GM12873 (cell line): ENCODE results near the gene CCND1.

Source experiments
- TF ChIP-seq, protein P1 (sequence below): IDR thresholded peaks from 2 replicates; pipeline ENCODE4 v1.5.1; 2012; ENCODE audit warnings: low read depth, mild to moderate bottlenecking, moderate library complexity, low read length, control low read depth; ENCODE audit not compliant: insufficient read depth; ENCODE audit errors: missing control alignments

CCND1 gene

DNA sequence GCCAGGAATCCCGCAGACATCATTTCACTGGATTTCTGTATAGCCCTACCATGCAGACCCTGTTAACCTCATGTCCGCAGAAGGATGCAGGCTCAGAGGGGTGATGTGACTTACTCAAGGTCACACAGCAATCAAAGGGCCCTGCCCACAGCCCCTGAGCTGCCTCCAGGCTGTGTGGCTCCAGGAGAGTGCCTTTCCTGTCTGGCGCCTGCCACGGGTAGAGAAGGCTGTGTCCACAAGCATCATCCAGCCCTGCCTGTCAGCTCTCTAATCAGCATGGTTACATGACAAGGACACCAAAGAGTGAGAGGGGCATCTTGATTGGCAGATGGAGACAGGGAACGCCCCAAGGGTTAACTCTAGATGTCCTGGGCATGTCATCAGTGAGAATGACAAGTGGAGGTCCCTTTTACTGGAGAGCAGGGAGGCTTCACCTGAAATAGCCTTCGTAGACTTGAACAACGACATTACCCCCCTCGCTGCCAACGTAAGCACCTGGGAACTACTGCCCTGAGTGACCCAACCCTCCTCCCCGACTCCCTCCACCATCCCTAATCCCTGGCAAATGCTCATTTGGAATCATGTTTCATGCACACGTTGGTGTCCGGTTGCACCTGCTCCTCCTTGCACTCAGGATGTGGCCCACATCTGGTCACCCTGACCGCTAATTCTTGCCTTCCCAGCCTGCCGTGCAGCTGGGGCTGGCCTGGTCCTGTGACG is 56.0 kb downstream of the CCND1 start:
- TF ChIP-seq, protein P1, sequence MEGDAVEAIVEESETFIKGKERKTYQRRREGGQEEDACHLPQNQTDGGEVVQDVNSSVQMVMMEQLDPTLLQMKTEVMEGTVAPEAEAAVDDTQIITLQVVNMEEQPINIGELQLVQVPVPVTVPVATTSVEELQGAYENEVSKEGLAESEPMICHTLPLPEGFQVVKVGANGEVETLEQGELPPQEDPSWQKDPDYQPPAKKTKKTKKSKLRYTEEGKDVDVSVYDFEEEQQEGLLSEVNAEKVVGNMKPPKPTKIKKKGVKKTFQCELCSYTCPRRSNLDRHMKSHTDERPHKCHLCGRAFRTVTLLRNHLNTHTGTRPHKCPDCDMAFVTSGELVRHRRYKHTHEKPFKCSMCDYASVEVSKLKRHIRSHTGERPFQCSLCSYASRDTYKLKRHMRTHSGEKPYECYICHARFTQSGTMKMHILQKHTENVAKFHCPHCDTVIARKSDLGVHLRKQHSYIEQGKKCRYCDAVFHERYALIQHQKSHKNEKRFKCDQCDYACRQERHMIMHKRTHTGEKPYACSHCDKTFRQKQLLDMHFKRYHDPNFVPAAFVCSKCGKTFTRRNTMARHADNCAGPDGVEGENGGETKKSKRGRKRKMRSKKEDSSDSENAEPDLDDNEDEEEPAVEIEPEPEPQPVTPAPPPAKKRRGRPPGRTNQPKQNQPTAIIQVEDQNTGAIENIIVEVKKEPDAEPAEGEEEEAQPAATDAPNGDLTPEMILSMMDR, result no peak

DNA sequence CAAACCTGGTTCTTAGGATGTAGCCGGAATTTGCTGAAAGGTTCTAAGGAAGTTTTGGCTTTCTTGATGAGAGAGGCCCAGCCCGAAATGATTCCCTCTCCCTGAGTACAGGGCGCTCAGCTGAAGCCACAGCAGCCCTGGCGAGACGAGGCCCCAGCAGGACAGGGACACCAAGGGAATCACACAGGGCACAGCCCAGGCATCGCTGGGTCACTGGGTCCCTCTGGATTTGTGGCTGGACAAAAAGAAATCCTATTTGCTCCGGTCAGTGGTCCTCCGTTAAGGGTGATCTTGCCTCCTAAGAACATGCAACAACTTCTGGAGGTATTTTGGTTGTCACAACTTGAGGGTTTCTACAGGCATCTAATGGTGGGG is 56.5 kb downstream of the CCND1 start:
- TF ChIP-seq, protein P1, result no peak

DNA sequence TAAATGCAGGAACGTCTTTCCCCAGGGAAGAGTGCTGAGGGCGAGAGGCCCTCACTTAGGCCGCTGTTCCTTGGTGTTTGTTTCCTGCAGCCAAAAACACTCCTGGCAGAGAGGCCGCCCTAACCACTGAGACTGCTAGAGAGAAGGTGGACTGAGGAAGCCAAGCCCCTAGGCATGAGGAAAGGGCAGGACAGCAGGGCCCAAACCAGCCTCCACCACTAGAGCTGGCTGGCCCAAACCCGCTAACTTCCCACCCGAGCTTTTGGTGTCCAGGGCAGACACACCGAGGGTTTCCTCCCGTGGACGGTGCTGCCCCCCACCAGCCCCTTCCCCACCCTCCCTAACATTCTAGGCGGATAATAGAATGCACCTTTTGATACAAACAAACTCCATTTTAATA is 56.9 kb downstream of the CCND1 start:
- TF ChIP-seq, protein P1, result no peak

DNA sequence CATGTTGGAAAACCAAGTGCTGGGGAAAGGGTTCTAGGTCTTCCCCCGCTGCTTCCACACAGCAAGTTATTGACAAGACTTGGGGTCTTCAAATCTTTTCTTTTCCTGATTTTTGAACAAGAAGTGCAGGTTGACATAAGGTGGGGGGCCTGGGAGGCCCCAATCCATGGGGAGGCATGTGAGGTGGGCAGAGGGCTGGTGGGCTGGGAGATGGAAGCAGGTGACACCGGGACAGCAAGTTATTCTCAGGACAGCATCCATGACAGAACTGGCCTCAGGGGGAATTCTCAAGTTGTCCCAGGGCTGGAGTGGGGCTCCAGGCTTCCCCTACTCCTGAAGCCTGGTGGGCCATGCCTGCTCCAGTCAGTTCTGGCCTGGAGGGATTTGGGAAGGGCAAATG is 57.4 kb downstream of the CCND1 start:
- TF ChIP-seq, protein P1, result no peak

DNA sequence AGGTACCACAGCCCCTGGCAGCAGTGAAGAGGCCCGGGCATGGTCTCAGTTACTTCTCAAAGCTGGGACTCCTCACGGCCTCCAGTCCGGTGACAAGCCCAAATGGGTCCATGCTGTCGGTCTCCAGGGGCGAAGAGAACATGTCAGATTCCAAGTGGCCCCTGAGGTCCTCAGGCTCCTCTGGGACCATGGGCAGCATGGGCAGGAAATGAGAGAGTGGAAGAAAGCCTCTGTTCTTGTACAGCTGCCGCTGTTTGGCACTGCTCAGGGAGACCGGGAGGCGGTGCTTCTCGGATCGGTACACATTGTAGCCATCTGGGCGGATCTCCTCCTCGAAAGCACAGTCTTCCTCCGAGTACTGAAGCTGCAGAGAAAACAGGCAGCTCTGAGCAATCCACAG is 58.3 kb downstream of the CCND1 start:
- TF ChIP-seq, protein P1, result no peak

DNA sequence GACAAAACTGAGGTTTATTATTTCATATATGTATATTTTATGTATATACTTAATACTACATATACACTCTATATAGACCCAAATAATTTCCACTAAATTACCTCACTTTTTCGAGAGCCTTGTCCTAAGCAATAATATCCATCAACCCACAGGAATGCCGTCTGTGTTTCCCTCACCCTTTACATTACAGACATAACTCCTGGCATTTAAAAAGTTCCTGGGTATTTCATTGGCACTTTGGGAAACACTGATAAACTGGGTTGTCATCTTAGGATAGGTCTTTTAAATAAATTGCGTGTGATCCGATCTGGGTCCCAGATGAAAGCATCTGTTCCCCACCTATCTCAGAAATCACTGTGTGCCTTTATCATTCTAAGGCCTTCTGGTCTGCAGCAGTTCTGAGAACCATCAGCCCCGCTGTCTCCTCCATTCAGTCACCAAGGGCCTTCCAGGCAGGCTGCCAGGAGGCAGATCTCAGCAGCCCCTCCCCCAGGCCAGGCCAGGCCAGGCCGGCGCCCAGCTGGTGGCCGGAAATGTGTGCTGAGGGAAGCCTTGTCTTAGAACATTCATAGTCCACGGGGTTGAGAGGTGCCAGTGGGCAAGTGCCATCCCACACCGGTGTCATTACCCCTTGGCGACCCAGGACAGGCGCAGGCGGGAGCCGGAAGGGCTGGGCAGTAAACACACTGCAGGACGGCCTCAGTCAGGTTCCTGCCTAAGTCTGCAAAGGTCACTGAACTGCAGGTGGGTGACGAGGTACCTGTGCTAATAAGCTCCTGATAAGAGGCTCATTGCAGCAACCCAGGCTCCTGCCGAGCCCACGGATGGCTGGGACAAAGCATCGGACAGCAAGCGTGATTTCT is 59.6 kb downstream of the CCND1 start:
- TF ChIP-seq, protein P1, result no peak

DNA sequence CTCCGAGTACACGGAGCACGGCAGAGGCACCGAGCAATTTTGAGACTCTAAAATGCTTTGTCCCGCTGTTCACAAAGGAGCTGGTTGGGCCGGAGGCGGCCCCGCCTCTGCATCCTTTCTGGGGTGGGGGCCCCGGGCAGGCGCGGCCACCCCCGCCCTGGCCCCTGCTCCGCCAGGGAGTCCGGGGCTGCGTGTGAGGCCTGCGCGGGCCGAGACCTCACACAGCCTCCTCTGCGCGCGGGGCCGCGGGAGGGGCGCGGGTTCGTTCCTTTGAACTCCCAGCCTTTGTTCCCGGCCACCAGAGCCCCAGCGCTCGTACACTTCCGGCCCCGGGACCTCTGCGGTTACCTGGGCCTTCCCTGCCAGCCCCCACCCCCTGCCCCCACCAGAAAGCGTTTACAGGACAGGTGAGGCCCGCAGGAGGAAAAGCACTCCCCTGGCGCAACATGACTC is 61.3 kb downstream of the CCND1 start:
- TF ChIP-seq, protein P1, result no peak
